Memory B cell (primary cell): ENCODE data around the gene COG5.

ENCODE experiments used
- ATAC-seq: fragments of 150-1000 bp; cut with Tn5 transposase; 2 replicates; pipeline ENCODE4 v1.10.0; 2021; ENCODE audit warnings: low read depth, mild to moderate bottlenecking, moderate library complexity
- DNase-seq, 2 donors: peaks; one replicate each; pipeline ENCODE4 v3.0.0; 2022; ENCODE audit warnings: low spot score in 2 of 2
- H3K27ac Mint-ChIP-seq: one replicate; pipeline ENCODE4 v1.8.0; 2022; ENCODE audit warnings: mild to moderate bottlenecking, moderate library complexity, mixed read lengths
- H3K27me3 Mint-ChIP-seq: one replicate; pipeline ENCODE4 v1.8.0; 2022; ENCODE audit warnings: mixed read lengths
- H3K36me3 Mint-ChIP-seq: one replicate; pipeline ENCODE4 v1.8.0; 2022; ENCODE audit warnings: mild to moderate bottlenecking, mixed read lengths
- H3K4me1 Mint-ChIP-seq: one replicate; pipeline ENCODE4 v1.8.0; 2022; ENCODE audit warnings: mixed read lengths
- H3K4me3 Mint-ChIP-seq: one replicate; pipeline ENCODE4 v1.8.0; 2022; ENCODE audit warnings: mild to moderate bottlenecking, moderate library complexity, mixed read lengths
- H3K9me3 Mint-ChIP-seq: one replicate; pipeline ENCODE4 v1.8.0; 2022; ENCODE audit warnings: mixed read lengths

COG5 gene

DNA sequence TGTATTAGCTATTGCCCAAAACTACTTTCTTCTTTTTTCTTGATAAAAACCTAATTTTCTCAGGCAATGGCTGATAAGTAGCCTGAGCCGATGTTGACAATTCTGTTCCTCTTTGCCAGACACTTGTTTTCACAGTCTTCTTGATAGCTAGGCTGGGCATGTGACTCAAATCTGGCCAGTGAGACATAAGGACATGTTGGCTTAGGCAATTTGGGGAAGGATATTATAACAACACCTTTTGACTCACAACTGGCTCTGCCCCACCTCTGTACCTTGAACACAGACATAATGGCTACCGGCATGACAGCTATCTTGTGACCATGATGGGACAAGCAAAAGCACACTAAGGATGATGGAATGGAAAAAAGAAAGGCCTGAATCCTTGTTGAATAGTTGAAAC, 166.7 kb downstream of the COG5 start:
- Mint-ChIP-seq H3K4me3 (no peak overlapping the region), H3K4me1 (peaks cover 4% of the 10 kb centered on the region), H3K9me3 (peaks cover 2% of the 10 kb centered on the region), H3K36me3 (peaks cover 20% of the 10 kb centered on the region), H3K27me3 (no peaks in the 10 kb centered on the region), H3K27ac (no peak overlapping the region)
- ATAC-seq (no peak), DNase-seq (no peak)

DNA sequence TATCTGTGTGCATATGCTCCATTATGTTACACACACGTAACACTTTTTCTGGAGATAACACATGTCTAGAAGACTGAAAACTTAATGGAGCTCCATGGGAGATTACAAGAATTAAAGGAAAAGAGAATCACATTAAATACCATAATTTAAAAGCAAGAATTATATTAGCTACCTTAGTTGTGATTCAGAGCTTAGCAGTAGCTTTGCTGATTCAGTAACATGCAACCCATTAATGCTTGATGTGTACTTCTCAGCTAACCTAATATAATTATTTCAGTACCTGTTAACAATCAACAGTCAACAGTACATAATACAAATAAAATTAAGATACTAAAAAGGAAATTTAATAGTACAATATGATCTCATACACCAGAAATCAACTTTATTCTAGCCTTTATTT, 167.6 kb downstream of the COG5 start:
- Mint-ChIP-seq H3K9me3 (peaks cover 2% of the 10 kb centered on the region), H3K27me3 (no peaks in the 10 kb centered on the region), H3K27ac (no peak overlapping the region), H3K4me1 (peaks cover 4% of the 10 kb centered on the region), H3K36me3 (peaks cover 19% of the 10 kb centered on the region), H3K4me3 (no peak overlapping the region)
- no peak for ATAC-seq
- no peak for DNase-seq

DNA sequence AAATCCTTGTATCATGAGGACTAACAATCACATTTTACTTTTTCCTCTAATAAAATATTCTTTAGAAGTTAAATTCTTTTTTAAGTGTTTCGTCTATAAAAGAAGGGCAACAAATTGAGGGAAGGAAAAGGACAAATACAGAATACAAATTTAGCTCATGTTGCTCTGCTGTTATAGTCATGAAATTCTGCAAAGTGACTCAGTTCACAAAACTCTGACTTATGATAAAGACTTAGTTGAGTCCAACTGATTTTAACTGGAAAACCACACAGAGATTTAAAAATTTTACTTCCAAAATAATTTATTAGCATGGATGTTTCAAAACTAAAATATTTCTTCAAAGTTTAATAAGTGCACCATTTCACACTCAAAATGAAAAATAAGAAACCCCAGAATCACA, 168.9 kb downstream of the COG5 start:
- H3K4me1 Mint-ChIP-seq = peaks cover 2% of the 10 kb centered on the region
- H3K4me3 Mint-ChIP-seq = no peak overlapping the region
- peaks cover 2% of the 10 kb centered on the region for H3K9me3 Mint-ChIP-seq
- H3K27ac Mint-ChIP-seq = no peak overlapping the region
- peaks cover 15% of the 10 kb centered on the region for H3K36me3 Mint-ChIP-seq
- DNase-seq (no peak), ATAC-seq (no peak)
- no peaks in the 10 kb centered on the region for H3K27me3 Mint-ChIP-seq

DNA sequence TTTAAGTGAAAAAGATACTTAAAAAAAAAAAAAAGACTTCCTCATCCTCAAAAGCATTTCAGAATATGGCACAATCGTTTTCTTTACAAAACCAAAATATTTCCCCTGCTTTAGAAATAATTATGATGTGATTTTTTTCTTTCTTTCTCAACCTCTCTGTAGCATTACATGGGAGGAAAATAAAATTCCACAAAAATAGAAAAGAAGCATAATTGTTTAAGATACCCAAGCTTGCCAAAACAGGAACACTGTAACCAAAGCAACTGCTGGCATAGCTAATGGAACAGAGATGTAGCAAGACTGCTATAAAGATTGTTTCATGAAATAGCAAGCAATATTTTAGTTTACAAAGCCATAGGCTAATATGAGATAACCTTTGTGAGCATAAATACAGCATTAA, 169.4 kb downstream of the COG5 start:
- no peak overlapping the region for H3K4me3 Mint-ChIP-seq
- peaks cover 13% of the 10 kb centered on the region for H3K36me3 Mint-ChIP-seq
- ATAC-seq (no peak), DNase-seq (no peak)
- H3K4me1 Mint-ChIP-seq = peaks cover 2% of the 10 kb centered on the region
- no peak overlapping the region for H3K27ac Mint-ChIP-seq
- H3K9me3 Mint-ChIP-seq = no peaks in the 10 kb centered on the region
- H3K27me3 Mint-ChIP-seq = no peaks in the 10 kb centered on the region

- DNase-seq (no peak), ATAC-seq (no peak)
- no peaks in the 10 kb centered on the region for H3K9me3 Mint-ChIP-seq
- H3K4me3 Mint-ChIP-seq = no peak overlapping the region
- H3K27ac Mint-ChIP-seq = no peak overlapping the region
- peaks cover 11% of the 10 kb centered on the region for H3K36me3 Mint-ChIP-seq
- H3K4me1 Mint-ChIP-seq = peaks cover 5% of the 10 kb centered on the region
- no peaks in the 10 kb centered on the region for H3K27me3 Mint-ChIP-seq
Measured at GRCh38 chr7:107392830-107393229, 170.9 kb downstream of the COG5 start.

DNA sequence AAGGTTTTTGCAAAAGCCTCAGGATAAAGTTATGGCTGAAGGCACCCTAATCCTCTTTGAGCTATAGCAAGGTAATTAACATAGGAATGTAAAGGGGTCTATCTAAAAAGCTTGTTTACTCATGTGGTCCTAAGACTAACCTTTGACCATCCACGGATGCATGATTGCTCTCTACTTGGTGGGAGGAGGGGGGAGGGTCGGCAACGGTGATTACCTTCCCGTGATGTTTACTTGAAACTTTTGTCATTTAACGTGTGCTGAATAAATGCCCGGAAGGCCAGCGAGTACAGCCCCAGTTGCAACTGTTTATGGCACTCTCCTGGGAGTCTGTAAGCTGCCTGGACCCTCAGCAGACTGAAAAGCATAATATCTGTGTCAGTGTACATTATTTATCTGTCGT, 172.8 kb downstream of the COG5 start:
- Mint-ChIP-seq H3K36me3 (peaks cover 9% of the 10 kb centered on the region), H3K27me3 (no peaks in the 10 kb centered on the region)

GRCh38 chr7:107388604-107389003, 175.1 kb downstream of the COG5 start:
- Mint-ChIP-seq H3K4me1 (peaks cover 7% of the 10 kb centered on the region), H3K27me3 (no peaks in the 10 kb centered on the region), H3K9me3 (no peaks in the 10 kb centered on the region), H3K27ac (no peak overlapping the region), H3K36me3 (peaks cover 13% of the 10 kb centered on the region), H3K4me3 (no peak overlapping the region)
- no peak for ATAC-seq
- DNase-seq = no peak

More for the DNA sequence above, 172.8 kb downstream of the COG5 start:
- Mint-ChIP-seq H3K4me3 (no peak overlapping the region), H3K4me1 (peaks cover 7% of the 10 kb centered on the region), H3K27ac (no peak overlapping the region), H3K9me3 (no peaks in the 10 kb centered on the region)
- no peak for DNase-seq
- no peak for ATAC-seq

DNA sequence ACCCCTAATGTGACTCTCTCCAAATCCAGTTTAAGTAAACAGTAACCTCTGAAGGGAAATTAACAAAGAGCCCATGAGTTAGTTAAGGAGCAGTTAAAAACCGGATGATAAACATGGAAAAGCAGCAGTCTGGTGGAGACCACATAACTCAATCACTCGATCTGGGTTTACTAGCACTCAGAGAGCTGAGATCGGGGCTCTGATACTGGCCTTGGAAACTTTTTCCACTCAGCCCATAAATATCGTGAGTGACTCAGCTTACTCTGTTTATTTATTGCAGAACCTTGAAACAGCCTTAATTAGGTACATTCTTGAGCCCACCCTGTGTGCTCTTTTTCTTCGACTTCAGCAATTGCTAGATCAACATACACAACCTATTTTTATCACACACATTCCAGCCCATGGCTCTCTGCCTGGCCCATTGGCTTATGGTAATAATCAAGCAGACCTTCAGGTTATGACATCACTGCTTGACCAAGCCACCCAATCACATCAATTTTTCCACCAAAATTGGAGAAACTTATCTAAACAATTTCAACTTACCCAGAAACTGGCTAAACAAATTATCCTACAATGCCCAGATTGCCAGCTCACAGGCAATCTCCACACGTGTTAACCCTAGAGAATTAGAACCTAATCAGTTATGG, 176.0 kb downstream of the COG5 start:
- H3K27me3 Mint-ChIP-seq = no peaks in the 10 kb centered on the region
- H3K36me3 Mint-ChIP-seq = peaks cover 10% of the 10 kb centered on the region
- DNase-seq (no peak), ATAC-seq (no peak)
- H3K9me3 Mint-ChIP-seq = no peaks in the 10 kb centered on the region
- no peak overlapping the region for H3K4me3 Mint-ChIP-seq
- no peak overlapping the region for H3K27ac Mint-ChIP-seq
- peaks cover 7% of the 10 kb centered on the region for H3K4me1 Mint-ChIP-seq

DNA sequence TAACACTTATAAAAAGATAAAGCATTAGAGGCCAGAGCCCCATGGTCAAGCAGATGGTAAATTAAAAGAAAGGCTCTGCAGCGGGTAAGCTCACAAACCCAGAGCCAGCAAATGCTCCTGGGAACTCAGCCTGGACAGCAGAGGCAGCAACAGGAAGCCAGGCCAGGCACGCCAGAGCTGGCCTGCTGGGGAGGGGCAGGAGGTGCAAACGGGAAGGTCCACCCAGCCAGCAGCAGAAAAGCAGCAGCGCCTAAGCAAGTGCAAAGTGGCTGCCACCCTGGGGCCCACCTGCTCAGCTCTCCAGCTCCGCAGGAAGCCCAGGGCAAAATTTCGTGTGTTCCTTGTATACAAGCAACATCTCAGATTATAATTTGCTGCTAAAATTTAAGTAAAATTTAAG, 176.6 kb downstream of the COG5 start:
- Mint-ChIP-seq H3K4me3 (no peak overlapping the region), H3K27ac (no peak overlapping the region), H3K9me3 (no peaks in the 10 kb centered on the region), H3K36me3 (peaks cover 10% of the 10 kb centered on the region), H3K27me3 (no peaks in the 10 kb centered on the region), H3K4me1 (peaks cover 7% of the 10 kb centered on the region)
- ATAC-seq (no peak), DNase-seq (no peak)

- H3K27me3 Mint-ChIP-seq = no peaks in the 10 kb centered on the region
- DNase-seq (no peak), ATAC-seq (no peak)
- H3K4me1 Mint-ChIP-seq = peaks cover 7% of the 10 kb centered on the region
- H3K36me3 Mint-ChIP-seq = peaks cover 10% of the 10 kb centered on the region
- no peak overlapping the region for H3K4me3 Mint-ChIP-seq
- H3K9me3 Mint-ChIP-seq = no peaks in the 10 kb centered on the region
- H3K27ac Mint-ChIP-seq = no peak overlapping the region
Measured at GRCh38 chr7:107386548-107387102, 177.1 kb downstream of the COG5 start.

- DNase-seq = no peak
- H3K4me1 Mint-ChIP-seq = peaks cover 11% of the 10 kb centered on the region
- ATAC-seq = no peak
- peaks cover 8% of the 10 kb centered on the region for H3K36me3 Mint-ChIP-seq
- H3K9me3 Mint-ChIP-seq = no peaks in the 10 kb centered on the region
- H3K4me3 Mint-ChIP-seq = no peak overlapping the region
- no peak overlapping the region for H3K27ac Mint-ChIP-seq
- no peaks in the 10 kb centered on the region for H3K27me3 Mint-ChIP-seq
Measured at GRCh38 chr7:107384025-107384424, 179.7 kb downstream of the COG5 start.

GRCh38 chr7:107383203-107383602, 180.5 kb downstream of the COG5 start:
- Mint-ChIP-seq H3K9me3 (no peaks in the 10 kb centered on the region), H3K4me3 (no peak overlapping the region), H3K27ac (no peak overlapping the region), H3K4me1 (peaks cover 15% of the 10 kb centered on the region), H3K27me3 (no peaks in the 10 kb centered on the region), H3K36me3 (peaks cover 10% of the 10 kb centered on the region)
- ATAC-seq = no peak
- no peak for DNase-seq

GRCh38 chr7:107381453-107381852, 182.3 kb downstream of the COG5 start:
- Mint-ChIP-seq H3K4me3 (no peak overlapping the region), H3K4me1 (peaks cover 10% of the 10 kb centered on the region), H3K9me3 (no peaks in the 10 kb centered on the region), H3K36me3 (peaks cover 10% of the 10 kb centered on the region), H3K27me3 (no peaks in the 10 kb centered on the region), H3K27ac (no peak overlapping the region)
- DNase-seq = no peak
- ATAC-seq = no peak

DNA sequence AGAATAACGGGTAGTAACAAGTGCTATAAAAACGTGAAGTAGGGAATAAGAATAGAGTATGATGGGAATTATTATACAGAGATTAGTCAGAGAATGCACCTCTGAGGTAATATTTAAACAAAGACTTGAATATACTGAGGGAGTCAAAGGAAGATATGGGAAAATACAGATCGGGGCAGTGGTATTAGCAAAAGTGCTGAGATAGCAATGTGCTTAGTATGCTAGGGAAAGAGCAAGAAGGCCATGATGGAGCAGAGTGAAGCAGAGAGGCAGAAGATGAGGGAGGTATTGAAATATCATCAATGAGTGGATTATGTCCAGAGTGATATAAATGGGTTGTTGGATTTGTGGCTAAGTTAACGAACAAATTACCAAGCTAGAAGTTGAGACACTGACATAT, 190.4 kb downstream of the COG5 start:
- no peak for ATAC-seq
- H3K27me3 Mint-ChIP-seq = no peaks in the 10 kb centered on the region
- H3K4me3 Mint-ChIP-seq = no peak overlapping the region
- no peak for DNase-seq
- H3K4me1 Mint-ChIP-seq = peaks cover 4% of the 10 kb centered on the region
- H3K27ac Mint-ChIP-seq = peak overlapping the region; percentile 10
- no peaks in the 10 kb centered on the region for H3K9me3 Mint-ChIP-seq
- peaks cover 18% of the 10 kb centered on the region for H3K36me3 Mint-ChIP-seq

DNA sequence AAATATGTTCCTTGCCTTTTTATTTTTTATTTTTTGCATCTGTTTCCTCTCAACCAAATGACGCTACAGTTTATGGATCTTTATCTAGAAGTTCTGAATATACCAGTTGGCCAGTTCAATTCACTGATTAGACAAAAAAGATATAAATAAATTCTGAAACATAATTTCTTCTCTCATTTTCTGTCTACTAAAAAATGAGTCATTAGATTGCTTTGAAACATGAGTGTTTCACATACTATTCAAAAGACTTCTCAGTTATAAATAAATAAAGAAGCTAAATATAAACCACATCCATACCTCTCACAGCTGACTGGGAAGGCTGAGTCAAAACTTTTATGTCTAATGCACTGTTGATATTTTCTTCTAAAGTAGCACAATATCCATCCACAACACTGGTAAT, 191.4 kb downstream of the COG5 start:
- Mint-ChIP-seq H3K9me3 (no peaks in the 10 kb centered on the region), H3K27ac (no peak overlapping the region), H3K36me3 (peaks cover 21% of the 10 kb centered on the region), H3K27me3 (no peaks in the 10 kb centered on the region), H3K4me3 (no peak overlapping the region), H3K4me1 (peaks cover 2% of the 10 kb centered on the region)
- ATAC-seq (no peak), DNase-seq (no peak)
